IMR-90 (cell line): Measurements from ENCODE around the gene ZNF19. TPM values are rescaled to one million over a fixed set of nuclear protein-coding genes. Genes with fewer than 3 reads are reported as not detected.

Experiments used
- ATAC-seq: fragments of 200-7000 bp; cut with Tn5 transposase; 2 replicates; pipeline ENCODE4 v1.9.1; 2020; ENCODE audit warnings: low read depth, mild to moderate bottlenecking, moderate library complexity
- BruUV-seq: library from RNA; stranded (reverse); fragments of 400-500 nt; replicated peaks from 2 replicates; lab custom pipeline; 2021; lab: Mats Ljungman, UMichigan
- CTCF ChIA-PET: fragments of 300-600 bp; formaldehyde crosslinking; extraction: SDS; loops from one replicate; lab custom pipeline; 2021; ENCODE audit warnings: antibody characterized with exemption; lab: Yijun Ruan, JAX
- POLR2A ChIA-PET: fragments of 300-600 bp; sonication (Branson Sonifier 250); formaldehyde crosslinking; loops from one replicate; lab custom pipeline; 2022; ENCODE audit warnings: antibody characterized with exemption; ENCODE audit not compliant: unreplicated experiment; lab: Charles Lee
- DNase-seq: peaks from one replicate; pipeline ENCODE4 v3.0.0; 2013
- H2AFZ ChIP-seq: replicated peaks from 2 replicates; pipeline ENCODE3; 2013; ENCODE audit warnings: low read length, mild to moderate bottlenecking; ENCODE audit not compliant: poor library complexity
- H2AK5ac ChIP-seq: 2 replicates; pipeline ENCODE4 v1.6.1; 2013; ENCODE audit warnings: low read depth, low read length, inconsistent platforms
- H2AK9ac ChIP-seq: replicated peaks from 2 replicates; pipeline ENCODE3; 2013; ENCODE audit warnings: mild to moderate bottlenecking, low read depth, low read length, moderate library complexity; ENCODE audit not compliant: poor library complexity
- H2BK120ac ChIP-seq: 2 replicates; pipeline ENCODE4 v1.6.1; 2013; ENCODE audit warnings: low read depth, low read length, inconsistent platforms
- H2BK15ac ChIP-seq: 3 replicates; pipeline ENCODE4 v1.6.1; 2013; ENCODE audit warnings: low read depth, low read length, inconsistent platforms
- H2BK20ac ChIP-seq: 2 replicates; pipeline ENCODE4 v1.6.1; 2013; ENCODE audit warnings: low read depth, mild to moderate bottlenecking, inconsistent platforms, low read length, moderate library complexity
- H2BK5ac ChIP-seq: 2 replicates; pipeline ENCODE4 v1.6.1; 2013; ENCODE audit warnings: mild to moderate bottlenecking, low read depth, low read length, inconsistent platforms; ENCODE audit not compliant: poor library complexity, severe bottlenecking
- H3K14ac ChIP-seq: replicated peaks from 2 replicates; pipeline ENCODE4 v1.6.1; 2013; ENCODE audit warnings: low read depth, low read length, inconsistent platforms
- H3K18ac ChIP-seq: 2 replicates; pipeline ENCODE4 v1.6.1; 2013; ENCODE audit warnings: low read depth, low read length, control low read depth
- H3K23ac ChIP-seq: 2 replicates; pipeline ENCODE4 v1.6.1; 2013; ENCODE audit warnings: low read depth, low read length, inconsistent platforms
- H3K27ac ChIP-seq: 2 replicates; pipeline ENCODE4 v1.5.1; 2013; ENCODE audit warnings: mild to moderate bottlenecking, control low read depth, low read length; ENCODE audit not compliant: insufficient read depth
- H3K27me3 ChIP-seq: 2 replicates; pipeline ENCODE4 v1.6.1; 2013; ENCODE audit warnings: low read length; ENCODE audit not compliant: control insufficient read depth, insufficient read depth
- H3K36me3 ChIP-seq: 2 replicates; pipeline ENCODE4 v1.6.1; 2013; ENCODE audit warnings: low read length, mixed read lengths; ENCODE audit not compliant: control insufficient read depth, insufficient read depth
- H3K4ac ChIP-seq: 2 replicates; pipeline ENCODE4 v1.6.1; 2013; ENCODE audit warnings: low read depth, low read length, inconsistent platforms
- H3K4me1 ChIP-seq: 2 replicates; pipeline ENCODE4 v1.6.1; 2013; ENCODE audit warnings: low read length, mixed read lengths; ENCODE audit not compliant: control insufficient read depth, insufficient read depth
- H3K4me2 ChIP-seq: 2 replicates; pipeline ENCODE4 v1.6.1; 2013; ENCODE audit warnings: low read depth, mild to moderate bottlenecking, control low read depth, low read length, moderate library complexity
- H3K4me3 ChIP-seq: 2 replicates; pipeline ENCODE4 v1.5.1; 2013; ENCODE audit warnings: low read depth, mild to moderate bottlenecking, control low read depth, low read length, moderate library complexity; ENCODE audit not compliant: insufficient read depth
- H3K56ac ChIP-seq: 2 replicates; pipeline ENCODE4 v1.6.1; 2013; ENCODE audit warnings: low read length, inconsistent platforms; ENCODE audit not compliant: insufficient read depth; ENCODE audit errors: extremely low read depth
- H3K79me1 ChIP-seq, 2 experiments: 2 replicates each; pipeline ENCODE4 v1.6.1; 2013; ENCODE audit warnings: low read length in 2 of 2, inconsistent platforms in 1 of 2, low read depth in 1 of 2
- H3K9ac ChIP-seq: 2 replicates; pipeline ENCODE4 v1.6.1; 2013; ENCODE audit warnings: low read depth, low read length, control low read depth
- H3K9me1 ChIP-seq: 2 replicates; pipeline ENCODE4 v1.6.1; 2013; ENCODE audit warnings: low read length, inconsistent platforms; ENCODE audit not compliant: insufficient read depth
- H3K9me3 ChIP-seq: 2 replicates; pipeline ENCODE4 v1.6.1; 2013; ENCODE audit warnings: low read length; ENCODE audit not compliant: control insufficient read depth, insufficient read depth
- H4K20me1 ChIP-seq: 2 replicates; pipeline ENCODE4 v1.6.1; 2013; ENCODE audit warnings: low read length, inconsistent platforms; ENCODE audit not compliant: insufficient read depth
- H4K5ac ChIP-seq: 2 replicates; pipeline ENCODE4 v1.6.1; 2013; ENCODE audit warnings: mild to moderate bottlenecking, low read depth, low read length, control low read depth
- H4K8ac ChIP-seq, 2 experiments: 2 replicates each; pipeline ENCODE4 v1.6.1; 2013; ENCODE audit warnings: low read depth in 2 of 2, low read length in 2 of 2, control low read depth in 1 of 2, inconsistent platforms in 1 of 2
- H4K91ac ChIP-seq: 2 replicates; pipeline ENCODE4 v1.6.1; 2013; ENCODE audit warnings: low read depth, low read length, inconsistent platforms; ENCODE audit not compliant: insufficient read depth
- WGBS, 2 experiments: methylation state at CpG; one replicate each; pipeline versions ENCODE4 v1.1.5 to v1.1.7; 2013; ENCODE audit warnings: missing lambda C conversion rate in 2 of 2; ENCODE audit not compliant: insufficient read length in 1 of 2; ENCODE audit errors: extremely low coverage in 2 of 2; 5-methylcytosine and 5-hydroxymethylcytosine counted together
- dilution Hi-C: fragments of 300-500 bp; cut with HindIII; formaldehyde crosslinking; loops from one replicate; pipeline ENCODE4 v1.14.3; 2018; ENCODE audit warnings: low sequenced_read_pairs; ENCODE audit not compliant: unreplicated experiment
- in situ Hi-C: fragments of 300-500 bp; cut with MboI; formaldehyde crosslinking; loops from 3 replicates; pipeline ENCODE4 v1.14.3; 2019; ENCODE audit warnings: low sequenced_read_pairs, inconsistent platforms, mixed read lengths
- intact Hi-C: fragments of 100-400 bp; cut with micrococcal nuclease; formaldehyde crosslinking; loops from 2 replicates; pipeline ENCODE4 v1.10.0; 2022
- polyA plus RNA-seq, 3 experiments: library from polyadenylated mRNA; depleted of rRNA; stranded (reverse); fragments of >200 nt; gene quantifications; 2 replicates each; pipeline ENCODE4 v1.2.3, GENCODE V29; 2012; ENCODE audit warnings: low replicate concordance in 1 of 3
- total RNA-seq: library from RNA; depleted of rRNA; stranded (reverse); fragments of >200 nt; gene quantifications from 2 replicates; pipeline ENCODE4 v1.2.3, GENCODE V29; 2012
- TF ChIP-seq, protein P1 (sequence below): fragments of 150-350 bp; IDR thresholded peaks from 2 replicates; pipeline ENCODE4 v1.6.1; 2017; ENCODE audit warnings: mild to moderate bottlenecking, antibody characterized with exemption, low read length, low read depth

The ZNF19 gene
- total and polyA plus RNA-seq, 2 of the 4 experiments (the other 2 are of a cell fraction), result 0.89 to 2.9 TPM

DNA sequence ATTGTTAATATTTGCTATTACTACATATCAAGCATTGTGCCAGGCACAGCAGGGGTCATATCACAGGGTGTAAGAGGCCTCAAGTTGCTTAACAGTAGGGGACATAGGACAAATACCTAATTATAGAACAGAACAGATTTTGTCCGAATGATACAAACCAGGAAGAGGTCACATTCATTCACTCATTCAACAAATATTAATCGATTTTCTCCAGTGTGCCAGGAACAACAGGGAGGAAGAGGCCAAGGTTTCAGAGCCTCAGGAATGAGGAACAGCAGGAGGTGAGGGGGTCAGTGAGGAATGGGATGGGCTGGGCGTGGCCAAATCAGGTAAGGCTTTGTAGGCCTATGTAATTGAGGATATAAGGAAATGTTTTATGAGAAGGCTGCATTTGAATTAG, 25.9 kb upstream of the ZNF19 start:
- Histone ChIP-seq H3K27ac (no peak overlapping the region), H3K79me1 (no peaks in the 10 kb centered on the region), H3K9ac (no peak overlapping the region), H4K5ac (no peak overlapping the region), H2BK5ac (no peak overlapping the region), H2BK120ac (no peak overlapping the region), H3K4ac (no peak overlapping the region), H3K36me3 (no peaks in the 10 kb centered on the region), H3K14ac (no peak overlapping the region), H2AK9ac (no peak overlapping the region), H2AK5ac (no peak overlapping the region), H3K56ac (no peak overlapping the region), H4K91ac (no peak overlapping the region), H2BK20ac (no peak overlapping the region), H3K4me1 (no peaks in the 10 kb centered on the region), H3K9me3 (no peaks in the 10 kb centered on the region), H3K4me3 (no peak overlapping the region), H3K18ac (no peak overlapping the region), H4K20me1 (no peaks in the 10 kb centered on the region), H4K8ac (no peak overlapping the region), H3K4me2 (no peak overlapping the region), H2AFZ (no peak overlapping the region), H3K9me1 (no peaks in the 10 kb centered on the region), H3K27me3 (no peaks in the 10 kb centered on the region), H3K23ac (no peak overlapping the region), H2BK15ac (no peak overlapping the region)
- TF ChIP-seq, protein P1, sequence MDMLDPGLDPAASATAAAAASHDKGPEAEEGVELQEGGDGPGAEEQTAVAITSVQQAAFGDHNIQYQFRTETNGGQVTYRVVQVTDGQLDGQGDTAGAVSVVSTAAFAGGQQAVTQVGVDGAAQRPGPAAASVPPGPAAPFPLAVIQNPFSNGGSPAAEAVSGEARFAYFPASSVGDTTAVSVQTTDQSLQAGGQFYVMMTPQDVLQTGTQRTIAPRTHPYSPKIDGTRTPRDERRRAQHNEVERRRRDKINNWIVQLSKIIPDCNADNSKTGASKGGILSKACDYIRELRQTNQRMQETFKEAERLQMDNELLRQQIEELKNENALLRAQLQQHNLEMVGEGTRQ, result no peak
- dilution Hi-C loops, result no loop called here
- ATAC-seq (no peak), DNase-seq (no peak)
- in situ Hi-C loops, result no loop called here
- ChIA-PET CTCF (no interaction called here), POLR2A (no interaction called here)
- no CpG with 5 or more reads among the region's 3 CpGs for WGBS, 2 experiments
- intact Hi-C loops, result no loop called here
- BruUV-seq, result no TSS peak
